ENCODE results near the gene AKR1B15.
"Not testable (repeated sequence)": the region's sequence is repeated elsewhere in the genome, so short reads cannot be mapped to it uniquely, and the experiment has no call there.

AKR1B15 gene

DNA sequence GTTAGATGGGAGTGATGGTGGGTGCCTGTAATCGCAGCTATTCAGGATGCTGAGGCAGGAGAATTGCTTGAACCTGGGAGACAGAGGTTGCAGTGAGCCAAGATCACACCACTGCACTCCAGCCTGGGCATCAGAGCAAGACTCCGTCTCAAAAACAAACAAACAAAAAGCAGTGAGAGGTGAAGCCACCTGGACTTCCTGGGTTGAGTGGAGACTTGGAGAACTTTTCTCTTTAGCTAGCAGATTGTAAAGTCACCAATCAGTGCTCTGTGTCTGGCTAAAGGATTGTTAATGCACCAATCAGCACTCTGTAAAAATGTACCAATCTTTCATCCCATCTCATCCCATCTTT lies 14.5 kb downstream of the AKR1B15 start:
- not testable (repeated sequence) for DNase-seq (ENCODE audit: low read depth)

- DNase-seq (ENCODE audit: low read depth) = no peak
Observed at GRCh38 chr7:134565643-134566136, 16.8 kb downstream of the AKR1B15 start.

GRCh38 chr7:134567368-134567767 lies 18.5 kb downstream of the AKR1B15 start:
- no peak for DNase-seq (ENCODE audit: low read depth)

GRCh38 chr7:134569962-134570361 lies 21.1 kb downstream of the AKR1B15 start:
- DNase-seq (ENCODE audit: low read depth) = not testable (repeated sequence)

GRCh38 chr7:134571101-134571500 lies 22.2 kb downstream of the AKR1B15 start:
- no peak for DNase-seq (ENCODE audit: low read depth)

DNA sequence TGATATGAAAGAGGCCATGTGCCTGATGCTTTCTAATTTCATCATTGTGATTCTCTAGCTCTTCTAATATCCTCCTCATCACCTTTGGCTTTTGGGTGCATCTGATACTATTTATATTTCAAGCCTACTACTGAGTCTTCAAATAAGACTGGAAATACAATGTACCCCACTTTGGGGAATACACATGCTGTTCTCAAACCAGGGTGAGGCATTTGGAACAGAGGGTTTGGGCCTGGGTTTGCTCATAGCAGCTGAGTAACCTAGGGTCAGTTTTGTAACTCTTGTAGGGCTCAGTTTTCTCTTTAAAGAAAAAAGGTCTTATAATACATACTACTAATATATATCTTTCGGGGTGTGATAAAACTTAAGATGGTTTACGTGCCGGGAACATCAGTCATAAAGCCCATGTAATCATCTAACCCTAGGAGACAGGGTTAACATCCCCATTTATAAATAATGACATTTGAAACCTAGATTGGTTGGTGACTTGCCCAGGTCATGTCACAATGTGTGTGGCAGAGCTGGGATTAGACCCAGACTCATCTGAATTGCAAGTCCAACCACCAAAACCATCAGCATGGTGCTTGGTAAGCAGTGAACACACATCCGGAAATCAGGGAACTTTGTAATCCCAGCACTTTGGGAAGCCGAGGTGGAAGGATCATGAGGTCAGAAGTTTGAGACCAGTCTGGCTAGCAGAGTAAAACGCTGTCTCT lies 23.0 kb downstream of the AKR1B15 start:
- DNase-seq (ENCODE audit: low read depth) = no peak

DNA sequence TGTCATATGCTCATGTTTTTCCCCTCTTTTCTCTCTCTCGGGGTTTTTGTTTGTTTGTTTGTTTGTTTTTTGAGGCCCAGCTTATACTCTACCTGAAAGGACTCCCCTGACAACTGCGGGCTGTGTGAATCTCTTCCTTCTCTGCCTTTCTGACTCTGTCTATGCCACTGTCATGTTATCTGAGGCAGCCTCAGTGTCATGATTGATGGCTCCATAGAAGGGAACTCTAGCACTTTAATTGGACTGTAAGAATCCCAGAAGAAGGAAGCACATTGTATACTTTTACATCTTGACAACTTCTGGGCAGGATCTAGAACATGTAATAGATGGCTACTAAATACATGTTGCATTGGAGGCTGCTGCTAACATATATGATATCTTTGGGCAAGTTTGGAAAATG lies 25.4 kb downstream of the AKR1B15 start:
- DNase-seq (ENCODE audit: low read depth) = no peak

GRCh38 chr7:134584290-134584689 lies 35.4 kb downstream of the AKR1B15 start:
- no peak for DNase-seq (ENCODE audit: low read depth)

DNA sequence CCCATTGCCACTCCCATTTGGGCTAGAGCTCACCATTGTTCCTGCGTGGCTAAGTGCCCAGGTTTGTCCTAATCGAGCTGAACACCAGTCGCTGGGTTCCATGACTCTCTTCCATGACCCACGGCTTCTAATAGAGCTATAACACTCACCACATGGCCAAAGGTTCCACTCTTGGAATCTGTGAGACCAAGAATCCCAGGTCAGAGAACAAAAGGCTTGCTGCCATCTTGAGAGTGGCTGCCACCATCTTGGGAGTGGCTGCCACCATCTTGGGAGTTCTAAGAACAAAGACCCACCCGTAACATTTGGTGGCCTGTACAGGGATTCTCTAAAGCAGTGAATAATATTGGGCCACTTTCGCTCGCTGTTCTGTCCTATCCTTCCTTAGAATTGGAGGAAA lies 37.0 kb downstream of the AKR1B15 start:
- DNase-seq (ENCODE audit: low read depth) = no peak

DNA sequence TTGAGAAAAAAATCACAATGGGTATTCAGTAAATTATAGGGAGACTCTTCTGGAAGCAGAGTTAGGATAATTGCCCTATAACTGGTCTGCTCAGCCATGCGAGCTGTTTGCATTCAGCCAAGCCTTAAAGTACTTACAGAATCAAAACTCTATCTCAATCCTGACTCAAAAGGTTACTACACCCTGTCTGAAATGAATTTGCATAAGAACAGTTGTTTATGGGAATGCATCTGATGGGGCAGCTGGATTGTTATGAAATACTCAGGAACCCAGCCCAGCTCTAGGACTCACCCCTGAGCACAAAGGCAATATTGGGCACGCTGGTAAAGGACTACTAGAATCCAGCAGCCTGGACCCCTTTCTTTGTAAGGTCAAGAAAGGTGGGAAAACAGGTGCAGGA lies 38.8 kb downstream of the AKR1B15 start:
- DNase-seq (ENCODE audit: low read depth) = no peak

- DNase-seq (ENCODE audit: low read depth) = no peak
Observed at GRCh38 chr7:134589491-134589941, 40.6 kb downstream of the AKR1B15 start.

DNA sequence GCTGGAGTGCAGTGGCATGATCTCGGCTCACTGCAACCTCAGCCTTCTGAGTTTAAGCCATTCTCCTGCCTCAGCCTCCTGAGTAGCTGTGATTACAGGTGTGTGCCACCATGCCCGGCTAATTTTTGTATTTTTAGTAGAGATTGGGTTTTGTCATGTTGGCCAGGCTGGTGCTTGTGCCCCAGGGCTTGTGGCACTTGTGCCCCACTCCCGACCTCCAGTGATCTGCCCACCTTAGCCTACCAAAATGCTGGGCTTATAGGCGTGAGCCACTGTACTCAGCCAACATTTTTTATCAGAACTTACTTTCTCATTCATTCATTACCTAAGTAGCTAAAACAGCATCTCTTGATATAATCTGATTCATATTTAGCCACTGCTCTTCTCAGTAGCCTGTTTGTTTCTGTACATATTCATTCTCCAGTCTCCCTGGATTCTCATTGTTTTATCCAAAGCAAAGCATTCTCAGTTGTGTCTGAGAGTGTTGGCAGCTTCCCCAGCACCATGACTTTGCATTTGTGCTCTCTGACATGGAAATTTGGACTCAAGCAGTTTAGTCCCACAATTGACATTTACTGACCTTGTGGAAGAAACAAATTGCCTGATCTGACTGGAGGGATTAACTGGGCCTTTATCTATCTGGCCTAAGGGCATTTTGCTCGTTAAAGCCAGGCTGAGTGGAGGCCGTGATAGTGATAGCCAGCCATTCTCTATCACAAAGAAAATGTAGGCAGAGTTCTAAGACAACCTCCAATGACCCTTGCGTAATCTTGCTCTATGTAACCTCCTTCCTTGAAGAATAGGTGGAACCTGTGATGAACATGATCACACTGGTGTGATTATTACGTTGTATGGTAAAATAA lies 44.9 kb downstream of the AKR1B15 start:
- DNase-seq (ENCODE audit: low read depth) = no peak

DNA sequence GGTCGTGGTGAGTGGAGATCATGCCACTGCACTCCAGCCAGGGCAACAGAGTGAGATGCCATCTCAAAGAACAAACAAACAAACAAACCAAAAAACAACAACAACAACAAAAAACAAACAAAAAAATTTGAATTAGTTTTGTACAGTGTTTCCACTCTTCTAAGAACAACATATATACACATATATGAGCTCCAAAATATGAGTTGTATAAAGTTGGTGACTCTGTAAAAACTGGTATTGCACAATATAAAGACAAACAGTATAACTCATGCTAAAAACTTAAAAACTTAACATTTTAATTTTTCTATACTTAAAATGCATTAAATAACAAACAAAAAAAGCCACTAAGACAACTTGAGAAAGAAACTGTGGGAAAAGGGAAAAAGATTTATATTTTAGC lies 46.0 kb downstream of the AKR1B15 start:
- no peak for DNase-seq (ENCODE audit: low read depth)

DNA sequence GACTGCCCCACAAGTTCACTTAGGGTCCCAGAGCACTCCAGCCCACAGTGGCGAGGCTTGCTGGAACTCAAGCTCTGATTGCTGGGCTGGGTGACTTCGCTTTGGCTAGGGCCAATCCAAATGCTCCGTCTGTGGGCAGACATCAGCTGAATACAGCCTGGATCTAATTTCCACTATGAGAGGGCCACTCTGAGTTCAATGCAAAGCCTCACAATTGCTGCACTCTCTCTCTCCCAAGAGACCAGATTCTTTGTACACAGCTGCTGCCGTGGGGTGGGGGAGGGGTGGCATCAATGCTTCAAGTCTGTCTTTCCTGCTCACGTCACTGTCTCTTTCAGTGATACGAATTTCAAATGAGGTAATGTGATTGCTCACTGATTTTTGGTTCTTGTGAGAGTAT lies 50.5 kb downstream of the AKR1B15 start:
- DNase-seq (ENCODE audit: low read depth) = no peak

DNA sequence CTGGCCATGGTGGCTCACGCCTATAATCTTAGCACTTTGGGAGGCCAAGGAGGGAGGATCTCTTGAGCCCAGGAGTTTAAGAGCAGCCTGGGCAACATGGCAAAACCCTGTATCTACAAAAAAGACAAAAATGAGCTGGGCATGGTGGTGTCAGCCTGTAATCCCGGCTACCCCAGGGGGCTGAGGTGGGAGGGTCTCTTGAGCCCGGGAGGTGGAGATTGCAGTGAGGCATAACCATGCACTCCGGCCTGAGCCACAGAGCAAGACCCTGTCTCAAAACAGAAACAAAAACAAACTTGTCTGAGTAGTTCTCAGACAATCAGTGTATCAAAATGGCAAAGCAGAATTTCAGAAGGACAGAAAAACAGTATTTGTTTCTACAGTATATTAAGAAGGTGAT lies 52.5 kb downstream of the AKR1B15 start:
- no peak for DNase-seq (ENCODE audit: low read depth)

DNA sequence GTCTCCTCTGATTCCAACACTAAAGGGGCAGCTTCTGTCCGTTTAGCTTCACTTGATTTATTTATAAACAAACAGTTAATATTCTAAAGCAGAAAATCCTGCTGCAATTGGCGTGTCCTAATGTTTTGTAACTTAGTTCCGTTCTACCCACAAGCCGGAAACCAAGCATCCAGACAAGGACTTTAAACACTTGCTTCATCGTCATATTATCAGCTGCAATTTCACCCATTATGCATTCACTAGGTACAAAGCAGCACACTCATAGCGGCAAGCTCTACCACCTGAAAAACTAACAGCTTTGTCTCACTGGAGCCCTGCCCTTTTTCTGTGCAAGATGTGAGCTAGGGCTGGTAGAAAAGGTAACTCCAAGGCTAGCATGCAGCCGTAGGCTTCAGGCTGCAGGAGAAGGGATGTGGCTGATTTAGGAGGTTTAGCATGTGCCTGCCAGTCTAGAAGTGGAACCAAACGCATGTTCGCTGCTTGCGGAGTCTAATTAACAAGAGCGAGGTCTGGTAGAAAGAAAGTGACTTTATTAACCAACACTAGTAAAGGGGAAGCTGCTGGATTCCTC lies 54.1 kb downstream of the AKR1B15 start:
- no peak for DNase-seq (ENCODE audit: low read depth)

GRCh38 chr7:134605978-134606923 lies 57.3 kb downstream of the AKR1B15 start:
- no peak for DNase-seq (ENCODE audit: low read depth)

- no peak for DNase-seq (ENCODE audit: low read depth)
Observed at GRCh38 chr7:134611611-134612151, 62.8 kb downstream of the AKR1B15 start.

- no peak for DNase-seq (ENCODE audit: low read depth)
Observed at GRCh38 chr7:134612197-134612596, 63.3 kb downstream of the AKR1B15 start.

DNA sequence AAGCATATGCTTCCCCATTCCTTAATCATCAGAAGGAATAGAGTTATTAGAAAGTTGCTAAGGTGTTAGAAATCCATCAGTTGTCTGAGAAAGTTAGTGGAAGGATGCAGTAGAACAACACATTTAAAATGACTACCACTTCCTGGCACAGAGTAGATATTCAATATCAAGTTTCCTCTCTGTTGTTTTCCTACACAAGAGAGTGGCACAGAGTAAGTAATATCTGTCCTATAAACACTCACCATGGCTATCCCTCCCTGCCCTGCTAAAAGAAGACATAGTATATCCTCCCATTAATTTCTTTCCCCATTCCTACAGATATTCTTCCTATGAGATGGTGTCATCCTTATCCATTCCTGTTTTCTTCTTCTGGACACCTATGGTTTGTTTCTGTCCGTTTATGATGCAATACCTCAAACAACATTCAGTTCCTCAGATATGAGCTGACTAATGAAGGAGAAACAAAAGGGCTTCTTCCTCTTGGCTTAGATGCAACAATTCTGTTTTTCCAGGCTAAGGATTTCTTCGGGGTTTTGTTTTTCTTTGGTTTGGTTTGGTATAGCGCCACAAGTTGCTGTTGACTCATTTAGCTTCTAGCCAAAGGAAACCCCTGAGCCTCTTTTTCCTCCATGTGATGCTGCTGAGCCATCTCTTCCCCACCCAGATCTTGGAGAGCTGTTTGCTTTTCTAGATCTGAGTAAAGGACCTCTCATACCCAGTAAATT lies 64.9 kb downstream of the AKR1B15 start:
- DNase-seq (ENCODE audit: low read depth) = no peak

DNA sequence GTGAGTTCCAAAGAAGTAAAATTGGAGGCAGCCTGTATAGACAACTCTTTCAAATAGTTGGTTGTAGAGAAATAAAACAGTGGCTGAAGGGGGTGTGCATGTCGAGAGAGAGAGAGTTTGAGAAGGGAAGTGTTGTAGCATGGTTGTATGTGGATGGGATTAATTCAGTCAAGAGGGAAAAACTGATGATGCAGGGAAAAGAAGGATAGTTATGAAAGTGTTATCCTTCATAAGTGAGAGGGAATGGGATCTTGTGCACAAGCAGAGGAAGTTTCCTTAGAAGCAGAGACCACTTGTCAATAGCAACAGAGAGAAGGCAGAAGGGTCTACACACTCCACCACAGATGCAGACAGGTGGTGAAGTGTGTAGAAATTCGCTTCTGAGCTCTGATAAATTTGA lies 67.7 kb downstream of the AKR1B15 start:
- DNase-seq (ENCODE audit: low read depth) = no peak
